Neural cell (in vitro differentiated cells): ENCODE results near the gene SWAP70.

Source experiments
- POLR2AphosphoS5 ChIP-seq: IDR thresholded peaks from 2 replicates; pipeline ENCODE4 v1.6.1; 2012
- TAF1 ChIP-seq: IDR thresholded peaks from 2 replicates; pipeline ENCODE4 v1.6.1; 2012; ENCODE audit warnings: low read depth
- TF ChIP-seq, protein P1 (sequence below): fragments of 450-650 bp; IDR thresholded peaks from 2 replicates; pipeline ENCODE4 v1.5.1; 2014; ENCODE audit warnings: antibody characterized with exemption, mild to moderate bottlenecking, moderate library complexity; ENCODE audit not compliant: poor library complexity, severe bottlenecking
- TF ChIP-seq, protein P2 (sequence below): IDR thresholded peaks from 2 replicates; pipeline ENCODE4 v1.6.1; 2012; ENCODE audit warnings: borderline replicate concordance

DNA sequence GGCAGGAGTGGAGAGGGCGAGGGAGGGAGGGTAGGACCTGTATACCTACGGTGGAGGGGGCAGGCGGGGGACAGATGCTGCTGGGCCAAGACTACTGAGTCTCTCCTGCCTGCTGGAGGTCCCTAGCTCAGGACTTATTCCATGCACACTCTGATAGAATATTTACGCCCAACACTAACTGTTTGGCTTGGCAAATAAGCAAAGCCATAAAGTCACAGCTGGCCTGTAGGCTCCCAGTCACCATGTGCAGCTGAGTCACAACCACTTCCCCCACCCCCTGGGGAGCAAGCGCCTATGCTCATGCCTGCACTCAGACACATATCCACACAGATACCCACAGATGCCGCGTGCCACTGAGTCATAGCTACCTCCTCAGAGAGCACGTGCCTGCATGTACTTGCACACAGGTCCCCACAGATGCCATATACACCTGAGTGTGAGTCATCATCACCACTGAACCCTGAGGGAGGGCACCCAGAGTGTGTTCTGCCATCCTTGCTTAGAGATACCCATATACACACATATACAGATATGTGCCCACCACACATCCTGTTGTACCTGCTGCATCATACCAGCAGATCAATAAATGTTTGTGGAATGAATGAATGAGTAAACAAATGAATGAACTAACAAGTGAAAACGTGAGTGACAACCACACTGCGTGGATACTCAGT lies 95.8 kb downstream of the SWAP70 start:
- TF ChIP-seq POLR2AphosphoS5 (no peak), TAF1 (no peak)
- TF ChIP-seq, protein P1, sequence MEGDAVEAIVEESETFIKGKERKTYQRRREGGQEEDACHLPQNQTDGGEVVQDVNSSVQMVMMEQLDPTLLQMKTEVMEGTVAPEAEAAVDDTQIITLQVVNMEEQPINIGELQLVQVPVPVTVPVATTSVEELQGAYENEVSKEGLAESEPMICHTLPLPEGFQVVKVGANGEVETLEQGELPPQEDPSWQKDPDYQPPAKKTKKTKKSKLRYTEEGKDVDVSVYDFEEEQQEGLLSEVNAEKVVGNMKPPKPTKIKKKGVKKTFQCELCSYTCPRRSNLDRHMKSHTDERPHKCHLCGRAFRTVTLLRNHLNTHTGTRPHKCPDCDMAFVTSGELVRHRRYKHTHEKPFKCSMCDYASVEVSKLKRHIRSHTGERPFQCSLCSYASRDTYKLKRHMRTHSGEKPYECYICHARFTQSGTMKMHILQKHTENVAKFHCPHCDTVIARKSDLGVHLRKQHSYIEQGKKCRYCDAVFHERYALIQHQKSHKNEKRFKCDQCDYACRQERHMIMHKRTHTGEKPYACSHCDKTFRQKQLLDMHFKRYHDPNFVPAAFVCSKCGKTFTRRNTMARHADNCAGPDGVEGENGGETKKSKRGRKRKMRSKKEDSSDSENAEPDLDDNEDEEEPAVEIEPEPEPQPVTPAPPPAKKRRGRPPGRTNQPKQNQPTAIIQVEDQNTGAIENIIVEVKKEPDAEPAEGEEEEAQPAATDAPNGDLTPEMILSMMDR = no peak
- TF ChIP-seq, protein P2, sequence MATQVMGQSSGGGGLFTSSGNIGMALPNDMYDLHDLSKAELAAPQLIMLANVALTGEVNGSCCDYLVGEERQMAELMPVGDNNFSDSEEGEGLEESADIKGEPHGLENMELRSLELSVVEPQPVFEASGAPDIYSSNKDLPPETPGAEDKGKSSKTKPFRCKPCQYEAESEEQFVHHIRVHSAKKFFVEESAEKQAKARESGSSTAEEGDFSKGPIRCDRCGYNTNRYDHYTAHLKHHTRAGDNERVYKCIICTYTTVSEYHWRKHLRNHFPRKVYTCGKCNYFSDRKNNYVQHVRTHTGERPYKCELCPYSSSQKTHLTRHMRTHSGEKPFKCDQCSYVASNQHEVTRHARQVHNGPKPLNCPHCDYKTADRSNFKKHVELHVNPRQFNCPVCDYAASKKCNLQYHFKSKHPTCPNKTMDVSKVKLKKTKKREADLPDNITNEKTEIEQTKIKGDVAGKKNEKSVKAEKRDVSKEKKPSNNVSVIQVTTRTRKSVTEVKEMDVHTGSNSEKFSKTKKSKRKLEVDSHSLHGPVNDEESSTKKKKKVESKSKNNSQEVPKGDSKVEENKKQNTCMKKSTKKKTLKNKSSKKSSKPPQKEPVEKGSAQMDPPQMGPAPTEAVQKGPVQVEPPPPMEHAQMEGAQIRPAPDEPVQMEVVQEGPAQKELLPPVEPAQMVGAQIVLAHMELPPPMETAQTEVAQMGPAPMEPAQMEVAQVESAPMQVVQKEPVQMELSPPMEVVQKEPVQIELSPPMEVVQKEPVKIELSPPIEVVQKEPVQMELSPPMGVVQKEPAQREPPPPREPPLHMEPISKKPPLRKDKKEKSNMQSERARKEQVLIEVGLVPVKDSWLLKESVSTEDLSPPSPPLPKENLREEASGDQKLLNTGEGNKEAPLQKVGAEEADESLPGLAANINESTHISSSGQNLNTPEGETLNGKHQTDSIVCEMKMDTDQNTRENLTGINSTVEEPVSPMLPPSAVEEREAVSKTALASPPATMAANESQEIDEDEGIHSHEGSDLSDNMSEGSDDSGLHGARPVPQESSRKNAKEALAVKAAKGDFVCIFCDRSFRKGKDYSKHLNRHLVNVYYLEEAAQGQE = no peak
